Natural killer cell (primary cell): ENCODE data around the gene ICE1. TPM values are rescaled to one million over a fixed set of nuclear protein-coding genes. Genes with fewer than 3 reads are reported as not detected.

Experiments
- ATAC-seq, 3 donors: fragments of 150-1000 bp in 2 of 3; fragments of 200-7000 bp in 1 of 3; cut with Tn5 transposase; 1 replicate in 1 of 3; 2 replicates in 2 of 3; pipeline ENCODE4 v1.10.0; 2021; ENCODE audit warnings: mild to moderate bottlenecking in 2 of 3, moderate library complexity in 2 of 3
- DNase-seq, 2 donors: peaks; one replicate each; pipeline versions ENCODE4 v3.0.0 to v3.0.0-alpha.2; 2013 to 2021; ENCODE audit warnings: mixed read lengths in 1 of 2
- H3K27ac ChIP-seq: one replicate; pipeline ENCODE4 v1.5.1; 2013; ENCODE audit warnings: mild to moderate bottlenecking, low read length
- H3K27me3 ChIP-seq: one replicate; pipeline ENCODE4 v1.6.1; 2013; ENCODE audit warnings: low read length; ENCODE audit not compliant: control insufficient read depth, insufficient read depth
- H3K36me3 ChIP-seq: one replicate; pipeline ENCODE4 v1.6.1; 2013; ENCODE audit warnings: low read length; ENCODE audit not compliant: control insufficient read depth, insufficient read depth
- H3K4me1 ChIP-seq: one replicate; pipeline ENCODE4 v1.6.1; 2013; ENCODE audit warnings: low read length; ENCODE audit not compliant: control insufficient read depth, insufficient read depth
- H3K4me3 ChIP-seq: one replicate; pipeline ENCODE4 v1.5.1; 2013; ENCODE audit warnings: low read length
- H3K9me3 ChIP-seq: one replicate; pipeline ENCODE4 v1.6.1; 2013; ENCODE audit warnings: low read length; ENCODE audit not compliant: control insufficient read depth, insufficient read depth
- H3K27ac Mint-ChIP-seq, 2 donors: one replicate each; pipeline ENCODE4 v1.8.0; 2022; ENCODE audit warnings: mild to moderate bottlenecking in 2 of 2, mixed read lengths in 2 of 2, moderate library complexity in 1 of 2
- H3K27me3 Mint-ChIP-seq, 2 donors: one replicate each; pipeline ENCODE4 v1.8.0; 2022; ENCODE audit warnings: low read depth in 2 of 2, mixed read lengths in 2 of 2
- H3K36me3 Mint-ChIP-seq: one replicate; pipeline ENCODE4 v1.8.0; 2022; ENCODE audit warnings: mixed read lengths
- H3K4me1 Mint-ChIP-seq, 2 donors: one replicate each; pipeline ENCODE4 v1.8.0; 2022; ENCODE audit warnings: mixed read lengths in 2 of 2
- H3K4me3 Mint-ChIP-seq: one replicate; pipeline ENCODE4 v1.8.0; 2022; ENCODE audit warnings: mild to moderate bottlenecking, moderate library complexity, mixed read lengths
- H3K9me3 Mint-ChIP-seq, 2 donors: one replicate each; pipeline ENCODE4 v1.8.0; 2022; ENCODE audit warnings: mixed read lengths in 2 of 2
- WGBS: methylation state at CpG from one replicate; pipeline ENCODE4 v1.1.7; 2013; ENCODE audit warnings: missing lambda C conversion rate; ENCODE audit not compliant: insufficient coverage; 5-methylcytosine and 5-hydroxymethylcytosine counted together
- intact Hi-C: fragments of 100-400 bp; cut with micrococcal nuclease; formaldehyde crosslinking; loops from one replicate; pipeline ENCODE4 v1.14.2; 2022
- total RNA-seq, 4 donors: library from RNA; stranded (reverse); fragments of 120-200 nt in 1 of 4; gene quantifications; one replicate each; pipeline versions ENCODE4 v1.2.3 to v1.2.4, GENCODE V29; 2013 to 2022
- TF ChIP-seq, protein P1 (sequence below): fragments of 200-600 bp; IDR thresholded peaks from one replicate; pipeline ENCODE4 v1.8.0; 2022; ENCODE audit warnings: antibody characterized with exemption

Gene ICE1
- total RNA-seq, 3 donors from 2014 or later (not counting 1 experiment from before 2014, with no cell fraction given), result 29.7 to 44.5 (median 36.6) TPM

DNA sequence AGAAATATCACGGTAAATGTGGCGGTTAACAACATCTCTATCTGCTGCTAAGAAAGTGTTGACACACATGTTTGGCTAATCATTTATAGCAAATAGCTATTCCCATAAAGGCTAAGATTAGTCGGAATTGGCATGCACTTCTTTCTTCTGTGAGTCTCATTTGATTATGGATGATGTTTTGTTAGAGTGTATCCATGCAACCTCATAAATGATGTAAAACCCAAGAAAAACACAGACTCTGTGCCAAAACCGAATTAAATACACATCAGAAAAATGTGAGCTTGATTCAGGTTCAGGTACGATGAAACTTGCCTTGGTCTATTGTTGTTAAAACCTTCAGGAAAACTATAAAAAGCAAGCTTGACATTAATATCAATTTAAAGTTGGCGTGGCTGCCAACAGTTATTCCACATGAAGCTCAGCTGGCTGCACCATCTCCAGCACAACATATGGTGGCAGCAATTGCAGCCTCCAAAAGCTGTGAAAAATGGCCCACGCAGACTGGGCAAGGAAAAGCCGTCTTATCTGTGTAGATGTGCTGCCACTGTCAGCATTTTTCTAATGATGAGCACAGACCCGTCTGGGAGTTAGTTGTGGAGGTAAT is 41.1 kb upstream of the ICE1 start:
- TF ChIP-seq, protein P1, sequence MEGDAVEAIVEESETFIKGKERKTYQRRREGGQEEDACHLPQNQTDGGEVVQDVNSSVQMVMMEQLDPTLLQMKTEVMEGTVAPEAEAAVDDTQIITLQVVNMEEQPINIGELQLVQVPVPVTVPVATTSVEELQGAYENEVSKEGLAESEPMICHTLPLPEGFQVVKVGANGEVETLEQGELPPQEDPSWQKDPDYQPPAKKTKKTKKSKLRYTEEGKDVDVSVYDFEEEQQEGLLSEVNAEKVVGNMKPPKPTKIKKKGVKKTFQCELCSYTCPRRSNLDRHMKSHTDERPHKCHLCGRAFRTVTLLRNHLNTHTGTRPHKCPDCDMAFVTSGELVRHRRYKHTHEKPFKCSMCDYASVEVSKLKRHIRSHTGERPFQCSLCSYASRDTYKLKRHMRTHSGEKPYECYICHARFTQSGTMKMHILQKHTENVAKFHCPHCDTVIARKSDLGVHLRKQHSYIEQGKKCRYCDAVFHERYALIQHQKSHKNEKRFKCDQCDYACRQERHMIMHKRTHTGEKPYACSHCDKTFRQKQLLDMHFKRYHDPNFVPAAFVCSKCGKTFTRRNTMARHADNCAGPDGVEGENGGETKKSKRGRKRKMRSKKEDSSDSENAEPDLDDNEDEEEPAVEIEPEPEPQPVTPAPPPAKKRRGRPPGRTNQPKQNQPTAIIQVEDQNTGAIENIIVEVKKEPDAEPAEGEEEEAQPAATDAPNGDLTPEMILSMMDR, result no peak
- Histone ChIP-seq H3K4me1 (no peaks in the 10 kb centered on the region), H3K27ac (no peak overlapping the region), H3K9me3 (no peaks in the 10 kb centered on the region), H3K4me3 (no peak overlapping the region), H3K36me3 (no peaks in the 10 kb centered on the region), H3K27me3 (no peaks in the 10 kb centered on the region)
- no peaks in the 10 kb centered on the region for H3K9me3 Mint-ChIP-seq
- WGBS, result 96% methylated on average over 8 of the region's 9 CpGs
- H3K4me3 Mint-ChIP-seq, result no peak overlapping the region
- DNase-seq (no peak), ATAC-seq (no peak)
- H3K27ac Mint-ChIP-seq, result no peak overlapping the region
- H3K27me3 Mint-ChIP-seq, result peaks cover 4 to 7% of the 10 kb centered on the region in 2 donors
- intact Hi-C loops, result no loop called here
- H3K4me1 Mint-ChIP-seq, result no peaks in the 10 kb centered on the region
- no peaks in the 10 kb centered on the region for H3K36me3 Mint-ChIP-seq

DNA sequence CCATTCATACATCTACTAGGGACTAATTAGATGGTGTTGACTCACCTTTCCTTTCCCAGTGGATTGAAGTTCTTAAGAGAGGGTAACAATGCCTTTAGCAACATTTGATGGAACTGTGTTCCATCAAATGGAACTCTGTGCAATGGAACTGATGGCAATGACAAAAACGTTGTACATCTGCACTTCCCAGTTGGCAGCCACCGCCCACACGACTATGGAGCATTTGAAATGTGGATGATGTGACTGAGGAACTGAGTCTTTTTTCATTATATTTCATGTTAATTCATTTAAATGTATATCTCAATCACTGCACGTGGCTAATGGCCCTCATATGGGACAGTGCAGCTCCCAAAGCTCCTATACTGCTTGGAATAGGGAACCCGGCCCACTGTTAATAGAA is 39.0 kb upstream of the ICE1 start:
- Histone ChIP-seq H3K4me1 (no peaks in the 10 kb centered on the region), H3K4me3 (no peak overlapping the region), H3K27ac (no peak overlapping the region), H3K27me3 (no peaks in the 10 kb centered on the region), H3K36me3 (no peaks in the 10 kb centered on the region), H3K9me3 (no peaks in the 10 kb centered on the region)
- TF ChIP-seq, protein P1, result no peak
- WGBS, result 81% methylated on average over 5 of the region's 5 CpGs
- ATAC-seq, result no peak
- no peaks in the 10 kb centered on the region for H3K9me3 Mint-ChIP-seq
- H3K27ac Mint-ChIP-seq, result no peak overlapping the region
- intact Hi-C loops, result no loop called here
- no peaks in the 10 kb centered on the region for H3K4me1 Mint-ChIP-seq
- H3K36me3 Mint-ChIP-seq, result no peaks in the 10 kb centered on the region
- no peak for DNase-seq
- H3K27me3 Mint-ChIP-seq, result peaks cover 4 to 7% of the 10 kb centered on the region in 2 donors
- H3K4me3 Mint-ChIP-seq, result no peak overlapping the region

DNA sequence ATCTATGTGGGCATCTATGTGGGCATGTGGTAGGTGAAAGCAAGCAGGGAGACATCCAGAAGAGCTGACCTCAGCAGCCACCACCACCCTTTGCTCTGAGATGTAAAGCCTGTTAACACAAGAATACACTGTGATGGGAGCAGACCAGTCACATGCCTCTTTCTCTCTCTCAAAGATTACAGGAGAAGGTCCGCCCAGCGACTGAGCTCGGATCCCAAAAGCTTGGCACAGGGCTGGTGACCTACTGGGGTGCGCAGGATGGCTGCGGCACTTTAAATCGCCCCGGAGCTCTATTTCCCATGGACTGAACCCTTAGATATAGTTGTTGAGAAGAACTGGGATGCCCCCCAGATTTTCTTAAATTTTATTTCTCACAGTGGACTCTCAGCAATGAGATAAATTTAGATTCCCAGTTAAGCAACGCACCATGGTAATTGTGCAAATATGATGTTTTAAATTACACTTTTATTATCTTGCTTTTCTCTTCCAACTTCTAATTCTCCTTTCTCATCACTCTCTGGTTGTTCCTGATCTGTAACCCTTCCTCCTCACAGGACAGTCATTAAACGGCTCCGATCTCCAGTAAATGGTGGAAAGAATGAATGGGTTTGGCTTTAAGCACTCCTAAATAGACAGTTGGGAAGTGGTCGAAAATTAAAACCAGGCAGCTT is 37.7 kb upstream of the ICE1 start:
- DNase-seq, result no peak

More for the DNA sequence above, 37.7 kb upstream of the ICE1 start:
- no peaks in the 10 kb centered on the region for H3K36me3 ChIP-seq
- TF ChIP-seq, protein P1, result no peak
- no peaks in the 10 kb centered on the region for H3K4me1 ChIP-seq
- H3K27me3 Mint-ChIP-seq, result peaks cover 4 to 7% of the 10 kb centered on the region in 2 donors
- H3K27ac ChIP-seq, result no peak overlapping the region
- H3K4me3 Mint-ChIP-seq, result no peak overlapping the region
- no peaks in the 10 kb centered on the region for H3K9me3 ChIP-seq
- no peak overlapping the region for H3K27ac Mint-ChIP-seq
- H3K4me3 ChIP-seq, result no peak overlapping the region
- H3K9me3 Mint-ChIP-seq, result no peaks in the 10 kb centered on the region
- 93% methylated on average over 10 of the region's 11 CpGs for WGBS
- no peak for ATAC-seq
- H3K36me3 Mint-ChIP-seq, result no peaks in the 10 kb centered on the region
- no peaks in the 10 kb centered on the region for H3K4me1 Mint-ChIP-seq
- intact Hi-C loops, result no loop called here
- H3K27me3 ChIP-seq, result no peaks in the 10 kb centered on the region
